GM18868 (cell line): ENCODE measurements around the gene GON7.
"Not testable (repeated sequence)": the region's sequence is repeated elsewhere in the genome, so short reads cannot be mapped to it uniquely, and the experiment has no call there.

Experiments
- ATAC-seq: cut with Tn5 transposase; IDR thresholded peaks from one replicate; pipeline ENCODE4 v1.9.1; 2021; ENCODE audit warnings: mild to moderate bottlenecking, moderate library complexity; ENCODE audit not compliant: unreplicated experiment

The GON7 gene

GRCh38 chr14:93206793-93207467, at the start of gene GON7, which contains the start of gene UBR7:
Gene GON7 (minus strand): TSS chr14:93207065. CDS start chr14:93207037, 28 bp downstream.
Gene UBR7 (plus strand): TSS chr14:93207256. CDS start chr14:93207292, 36 bp downstream.
- peak; percentile 82 for ATAC-seq

GRCh38 chr14:93249128-93249831, 42.4 kb upstream of the GON7 start:
- no peak for ATAC-seq

- ATAC-seq: no peak
Observed at GRCh38 chr14:93246534-93246933, 39.7 kb upstream of the GON7 start.

GRCh38 chr14:93245764-93246420, 39.0 kb upstream of the GON7 start:
- ATAC-seq: no peak

- no peak for ATAC-seq
Observed at GRCh38 chr14:93240678-93241000, 33.8 kb upstream of the GON7 start.

GRCh38 chr14:93239869-93240677, 33.2 kb upstream of the GON7 start:
- ATAC-seq: no peak

- no peak for ATAC-seq
Observed at GRCh38 chr14:93234798-93235197, 27.9 kb upstream of the GON7 start.

- ATAC-seq: not testable (repeated sequence)
Observed at GRCh38 chr14:93233078-93233477, 26.2 kb upstream of the GON7 start.

- no peak for ATAC-seq
Observed at GRCh38 chr14:93232159-93232558, 25.3 kb upstream of the GON7 start.

- no peak for ATAC-seq
Observed at GRCh38 chr14:93231129-93231979, 24.5 kb upstream of the GON7 start.

- no peak for ATAC-seq
Observed at GRCh38 chr14:93230539-93230938, 23.7 kb upstream of the GON7 start.

- ATAC-seq: no peak
Observed at GRCh38 chr14:93228550-93228949, 21.7 kb upstream of the GON7 start.

- ATAC-seq: no peak
Observed at GRCh38 chr14:93223565-93223964, 16.7 kb upstream of the GON7 start.

- no peak for ATAC-seq
Observed at GRCh38 chr14:93220509-93220908, 13.6 kb upstream of the GON7 start.

- no peak for ATAC-seq
Observed at GRCh38 chr14:93219103-93219726, 12.3 kb upstream of the GON7 start.

- no peak for ATAC-seq
Observed at GRCh38 chr14:93214598-93214997, 7.7 kb upstream of the GON7 start.

GRCh38 chr14:93212432-93212831, 5.6 kb upstream of the GON7 start:
- peak; percentile 65 for ATAC-seq

- peak; percentile 31 for ATAC-seq
Observed at GRCh38 chr14:93207468-93208308, 823 bp upstream of the GON7 start.

- no peak for ATAC-seq
Observed at GRCh38 chr14:93201155-93201704, 5.6 kb downstream of the GON7 start.
